GM19324 (cell line): ENCODE measurements around the gene EPDR1.
"Not testable (repeated sequence)": the region's sequence is repeated elsewhere in the genome, so short reads cannot be mapped to it uniquely, and the experiment has no call there.

Experiments used
- ATAC-seq: cut with Tn5 transposase; IDR thresholded peaks from one replicate; pipeline ENCODE4 v1.9.1; 2021; ENCODE audit warnings: mild to moderate bottlenecking, moderate library complexity; ENCODE audit not compliant: unreplicated experiment, low FRiP score

The EPDR1 gene

DNA sequence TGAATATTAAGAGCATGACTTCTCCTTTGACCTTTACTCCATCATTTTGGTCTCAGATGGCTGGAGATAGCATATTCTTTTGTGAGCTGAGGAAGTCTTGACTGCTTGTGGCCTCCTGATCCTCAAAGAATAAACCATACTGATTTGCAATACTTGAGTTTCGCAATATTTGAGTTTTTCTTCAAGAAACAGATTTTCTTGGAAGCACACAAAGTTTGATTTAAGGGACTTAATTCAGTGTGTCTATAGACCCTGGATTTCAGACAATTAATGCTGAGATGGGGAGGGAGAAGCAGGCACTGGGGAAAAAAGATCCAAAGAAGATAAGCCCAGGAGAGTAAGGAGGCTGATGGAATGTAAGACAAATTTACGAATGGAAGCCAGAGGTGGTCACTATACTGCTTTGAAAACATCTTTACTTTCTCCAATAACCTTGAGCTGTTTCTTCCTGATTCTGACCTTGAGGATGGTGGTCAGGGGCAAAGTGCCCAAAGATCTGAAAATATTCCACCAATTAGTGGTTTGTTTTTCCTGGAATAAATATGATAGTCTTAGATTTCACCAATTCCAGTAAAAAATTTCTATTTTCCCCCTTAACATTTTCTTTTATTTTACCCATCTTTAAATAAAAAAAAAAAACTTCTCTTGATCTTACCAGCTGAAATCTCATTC lies 7.5 kb downstream of the EPDR1 start:
- no peak for ATAC-seq

DNA sequence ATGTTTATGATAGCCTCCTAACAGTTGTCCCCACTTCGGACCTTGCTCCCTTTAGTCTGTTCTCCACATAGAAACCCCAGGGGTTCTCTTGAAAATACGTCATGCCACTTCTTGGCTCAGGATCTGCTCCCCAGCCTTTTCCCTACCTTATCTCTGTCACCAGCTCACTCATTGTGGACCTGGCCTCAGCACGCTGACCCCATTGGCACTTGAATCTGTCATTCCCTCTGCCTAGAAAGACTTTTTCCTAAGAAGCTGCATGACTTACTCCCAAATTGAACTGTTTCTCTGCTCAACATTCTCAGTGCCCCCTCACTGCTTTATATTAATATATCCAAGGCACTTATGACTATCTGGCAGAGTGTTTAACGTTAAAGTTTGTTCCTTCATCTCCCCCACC lies 8.4 kb downstream of the EPDR1 start:
- ATAC-seq, result no peak

DNA sequence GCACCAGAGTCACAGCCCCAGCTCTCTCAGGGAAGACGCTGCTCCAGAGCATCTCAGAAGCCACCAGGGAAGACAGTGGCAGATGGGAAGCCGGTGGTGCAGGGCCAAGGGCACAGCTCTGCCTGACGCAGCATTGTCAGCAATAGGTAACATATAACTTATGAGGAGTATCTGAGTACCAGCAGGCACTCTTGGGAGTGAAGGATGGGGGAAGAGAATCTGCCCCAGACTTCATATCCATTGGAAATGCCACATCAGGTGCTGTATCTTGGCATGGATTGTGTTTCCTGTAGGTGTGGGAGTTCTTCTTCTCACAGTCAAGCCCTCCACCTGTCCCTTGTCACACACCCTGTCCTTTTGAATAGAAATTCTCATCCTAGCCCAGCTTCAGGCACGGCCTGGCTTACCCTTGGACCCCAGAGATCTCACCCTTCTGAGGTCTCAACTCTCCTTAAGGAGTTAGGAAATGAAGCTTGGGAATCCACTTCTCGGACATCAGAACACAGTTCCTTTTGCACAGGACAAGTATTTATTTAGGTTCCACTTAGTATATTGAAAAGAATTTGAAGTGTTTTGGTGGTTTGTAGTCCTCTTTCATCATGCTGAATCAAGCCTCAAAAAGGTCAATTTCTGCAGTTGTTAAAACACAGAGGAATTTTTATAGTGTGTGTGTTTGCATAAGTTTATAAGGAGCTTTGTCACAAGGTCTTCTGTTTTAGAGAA lies 9.9 kb downstream of the EPDR1 start:
- no peak for ATAC-seq

DNA sequence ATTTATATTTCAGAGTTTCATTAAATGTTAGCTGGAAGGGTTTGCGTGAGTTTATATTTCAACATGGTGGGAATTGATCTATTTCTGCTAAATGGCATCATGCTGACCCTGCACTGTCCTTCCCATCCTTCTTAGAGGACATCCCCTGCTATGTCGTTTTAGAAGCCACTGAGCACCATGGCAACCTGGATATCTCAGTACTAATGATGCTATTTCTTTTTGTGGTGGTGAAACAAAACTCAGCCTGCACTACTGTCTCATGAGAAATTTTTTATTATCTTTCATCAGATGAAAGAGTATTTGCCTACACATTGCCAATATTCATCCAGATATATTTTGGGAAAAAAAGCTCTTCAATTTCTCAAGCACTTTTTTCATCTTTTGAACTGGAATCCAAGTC lies 12.1 kb downstream of the EPDR1 start:
- no peak for ATAC-seq

DNA sequence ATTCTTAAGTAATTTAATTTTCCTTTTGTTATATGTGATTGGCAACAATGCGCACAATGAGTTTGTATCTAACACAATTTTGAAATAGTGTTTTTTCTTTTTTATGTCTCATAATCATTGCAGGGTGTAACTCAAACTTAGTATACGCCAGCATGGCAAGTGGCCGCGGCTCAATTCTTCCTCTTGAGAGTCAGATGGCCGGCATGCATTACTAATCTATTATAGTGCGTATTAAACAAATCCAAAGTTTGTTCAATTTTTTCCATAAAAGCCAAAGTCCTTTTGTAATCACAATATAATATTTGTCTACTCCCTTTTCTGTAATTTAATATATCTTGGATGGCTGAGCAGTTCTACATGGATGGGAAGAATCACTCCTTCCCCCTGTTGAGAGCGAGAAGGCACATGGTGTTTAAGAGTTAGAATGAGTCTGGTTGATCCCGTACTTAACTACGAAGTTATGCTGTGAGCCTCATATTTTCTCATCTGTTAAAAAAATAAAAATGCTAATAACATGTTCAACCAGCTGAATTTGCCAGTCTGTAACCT lies 12.7 kb downstream of the EPDR1 start:
- ATAC-seq, result no peak

DNA sequence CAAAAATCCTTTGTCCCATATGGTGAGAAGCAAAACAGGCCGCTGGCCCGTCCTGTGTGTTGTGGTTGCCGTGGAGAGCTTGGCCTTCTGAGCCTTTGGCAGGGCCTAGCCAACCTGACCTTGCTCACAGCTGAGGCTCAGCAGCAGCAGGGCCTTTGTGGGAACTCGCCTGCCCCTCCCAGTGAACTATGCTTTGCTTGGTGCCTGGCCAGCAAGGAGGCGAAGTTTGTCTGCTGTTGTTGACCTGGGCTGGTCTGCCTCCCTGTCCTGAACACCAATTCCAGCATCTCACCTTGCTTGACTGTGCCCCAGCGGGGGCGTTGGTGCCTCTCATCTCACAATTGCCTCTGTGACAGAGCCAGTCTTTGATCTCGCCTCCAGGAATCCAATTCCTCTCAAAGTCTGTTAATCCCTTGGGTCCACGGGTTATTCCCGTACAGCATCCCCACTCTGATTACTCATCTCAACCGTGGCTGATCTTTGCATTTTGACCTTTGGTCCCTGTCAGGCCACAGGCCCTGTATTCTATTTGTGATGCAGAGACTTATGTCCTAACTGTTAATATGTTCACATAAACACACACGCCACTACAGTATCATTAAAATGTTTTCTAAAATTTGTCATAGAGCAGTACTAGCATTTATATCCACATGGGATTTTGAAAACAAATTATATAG lies 22.6 kb downstream of the EPDR1 start:
- peak; percentile 54 for ATAC-seq

DNA sequence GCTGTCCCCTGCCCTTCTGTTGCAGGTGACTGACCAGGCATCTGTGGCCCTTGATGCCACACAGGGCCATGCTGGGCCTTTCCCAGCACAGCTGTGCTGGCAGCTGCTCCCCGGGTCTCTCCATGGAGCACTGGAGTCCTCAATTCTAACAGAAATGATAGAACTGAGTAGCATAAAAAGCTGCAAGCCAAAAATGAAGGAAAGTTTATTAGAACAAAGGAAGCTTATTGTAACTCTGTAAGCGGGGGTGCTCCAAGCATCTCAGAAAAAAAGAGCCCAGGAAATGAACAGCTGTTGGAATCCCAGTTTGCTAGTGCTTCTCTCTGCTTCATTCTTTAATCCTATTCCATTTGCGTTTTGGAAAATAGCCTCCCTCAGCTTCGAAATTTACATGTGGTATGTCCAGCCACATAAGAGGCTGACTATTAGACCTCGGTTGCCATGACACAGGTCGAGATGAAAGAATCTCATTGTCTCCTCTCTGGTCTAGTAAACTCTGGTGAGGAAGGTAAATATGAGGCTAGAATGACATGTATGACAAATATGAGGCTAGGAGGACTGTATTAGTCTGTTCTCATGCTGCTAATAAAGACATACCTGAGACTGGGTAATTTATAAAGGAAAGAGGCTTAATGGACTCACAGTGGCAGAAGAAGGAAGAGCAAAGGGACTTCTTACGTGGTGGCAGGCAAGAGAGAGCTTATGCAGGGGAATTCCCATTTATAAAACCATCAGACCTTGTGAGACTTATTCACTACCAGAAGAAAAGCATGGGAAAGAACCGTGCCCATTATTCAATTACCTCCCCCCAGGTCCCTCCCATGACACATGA lies 23.7 kb downstream of the EPDR1 start:
- no peak for ATAC-seq

DNA sequence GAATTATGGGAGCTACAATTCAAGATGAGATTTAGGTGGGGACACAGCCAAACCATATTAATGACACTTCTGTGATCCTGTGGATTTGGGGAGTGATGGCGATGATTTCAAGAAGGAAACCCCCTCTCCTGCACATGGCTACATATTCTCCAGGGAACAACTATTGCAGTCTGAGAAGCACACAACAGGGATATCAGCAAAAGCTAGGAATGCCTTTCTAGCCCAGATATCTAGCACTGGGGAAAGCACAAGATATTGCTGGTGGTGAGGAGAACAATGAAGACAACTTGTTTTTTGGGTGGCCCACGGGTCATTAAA lies 24.3 kb downstream of the EPDR1 start:
- no peak for ATAC-seq

DNA sequence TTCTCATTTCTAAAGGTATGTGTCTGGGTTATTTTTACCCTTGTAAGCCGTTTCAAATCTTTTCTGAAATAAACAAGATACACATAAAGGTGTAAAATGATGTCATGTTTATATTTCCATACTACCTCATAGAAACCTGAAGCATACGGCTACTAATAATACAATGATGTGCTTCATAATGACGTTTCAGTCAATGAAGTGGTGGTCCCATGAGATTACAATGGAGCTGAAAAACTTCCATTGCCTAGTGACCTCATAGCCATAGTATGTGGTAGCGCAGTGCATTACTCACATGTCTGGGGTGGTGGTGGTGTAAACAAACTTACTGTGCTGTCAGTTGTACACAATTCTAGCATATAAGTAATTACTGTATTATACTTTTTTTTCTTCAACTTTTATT lies 24.9 kb downstream of the EPDR1 start:
- no peak for ATAC-seq

DNA sequence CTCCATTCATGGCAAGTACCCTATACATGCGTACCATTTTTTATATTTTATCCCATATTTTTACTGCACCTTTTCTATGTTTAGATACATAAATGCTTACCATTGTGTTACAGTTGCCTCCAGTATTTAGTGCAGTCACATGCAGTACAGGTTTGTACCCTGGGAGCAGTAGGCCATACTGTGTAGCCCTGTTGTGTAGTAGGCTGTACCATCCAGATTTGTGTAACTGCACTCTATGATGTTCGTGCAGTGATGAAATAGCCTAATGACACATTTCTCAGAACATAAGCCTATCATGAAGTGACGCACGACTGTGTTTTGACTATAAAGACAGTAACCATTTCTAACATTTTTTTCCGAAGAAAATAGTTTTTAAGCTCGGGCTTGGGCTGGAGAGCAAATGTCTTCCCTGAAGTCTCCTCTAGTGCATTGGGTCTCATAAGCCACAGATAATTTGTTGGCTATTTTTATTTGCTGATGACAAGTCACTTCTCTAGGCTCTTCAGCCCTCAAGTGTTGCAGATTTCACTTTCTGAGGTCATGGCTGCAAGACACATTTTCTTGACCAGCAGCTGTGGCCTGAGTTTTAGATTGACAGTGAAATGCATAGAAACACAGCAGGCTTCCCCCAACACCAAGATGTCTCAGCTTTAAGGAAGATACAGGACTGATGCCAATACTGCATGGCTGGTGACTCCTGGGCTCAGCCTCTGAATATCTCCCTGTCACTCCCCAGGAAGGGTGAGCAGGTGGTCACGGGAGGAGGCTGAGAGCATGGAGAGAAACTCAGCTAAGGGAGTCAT lies 26.9 kb downstream of the EPDR1 start:
- no peak for ATAC-seq

DNA sequence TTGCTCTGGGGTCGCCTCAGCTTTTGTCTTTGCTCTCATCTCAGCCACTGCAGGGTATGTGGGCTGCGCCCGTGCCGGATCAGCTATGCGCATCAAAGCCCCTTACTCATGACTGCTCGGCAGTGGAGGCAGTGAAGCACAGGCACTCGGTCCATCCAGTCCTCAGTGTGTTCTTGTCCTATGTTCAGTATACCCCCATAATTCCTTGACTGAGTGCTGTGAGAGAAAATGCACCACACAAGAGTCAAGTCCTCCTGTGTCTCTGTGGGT lies 27.4 kb downstream of the EPDR1 start:
- ATAC-seq, result no peak

DNA sequence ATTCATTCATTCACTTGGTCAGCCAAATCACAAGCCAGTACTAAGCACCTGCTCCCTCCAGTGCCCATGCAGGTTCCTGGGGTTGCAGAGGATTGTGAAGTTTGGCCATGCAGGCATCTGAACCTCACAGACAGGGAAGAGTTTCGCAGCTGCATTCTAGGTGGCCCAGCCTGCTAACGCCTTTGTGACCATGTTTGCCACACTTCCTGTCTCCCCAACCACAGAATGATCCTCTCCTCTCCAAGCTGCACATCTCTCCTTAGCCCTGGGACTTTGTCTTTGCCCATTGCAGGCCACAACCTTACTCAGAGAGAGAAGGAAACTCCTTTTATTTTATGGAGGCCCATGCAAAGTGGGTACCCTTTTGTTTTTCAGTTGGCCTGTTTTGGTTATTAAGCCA lies 31.8 kb downstream of the EPDR1 start:
- ATAC-seq, result no peak

DNA sequence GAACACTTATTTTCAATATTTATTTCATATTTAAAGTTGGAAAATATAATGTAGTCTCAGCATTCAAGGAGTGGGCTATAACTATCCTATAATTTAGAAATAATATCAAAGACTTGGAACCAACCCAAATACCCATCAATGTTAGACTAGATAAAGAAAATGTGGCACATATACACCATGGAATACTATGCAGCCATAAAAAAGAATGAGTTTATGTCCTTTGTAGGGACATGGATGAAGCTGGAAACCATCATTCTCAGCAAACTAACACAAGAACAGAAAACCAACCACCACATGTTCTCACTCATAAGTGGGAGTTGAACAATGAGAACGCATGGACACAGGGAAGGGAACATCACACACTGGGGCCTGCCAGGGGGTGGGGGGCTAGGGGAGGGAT lies 33.8 kb downstream of the EPDR1 start:
- ATAC-seq, result not testable (repeated sequence)

DNA sequence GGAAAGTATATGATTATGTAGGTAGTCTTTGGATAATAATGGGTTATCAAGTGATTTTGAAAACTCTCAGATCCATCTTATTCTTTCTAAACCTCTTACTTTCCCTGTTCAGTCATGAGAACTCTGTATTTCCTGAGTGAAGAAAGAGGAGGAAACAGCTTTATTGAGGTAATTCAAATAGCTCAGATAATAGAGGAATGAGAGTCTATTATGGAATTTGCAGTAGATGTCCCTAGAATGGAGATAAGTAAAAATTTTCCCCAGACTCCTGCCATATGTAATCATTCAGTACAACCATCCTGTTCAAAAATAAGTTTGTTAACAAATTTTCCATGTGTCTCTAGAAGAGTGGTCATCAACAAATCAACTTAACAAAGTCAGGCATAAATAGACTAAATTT lies 36.4 kb downstream of the EPDR1 start:
- no peak for ATAC-seq

DNA sequence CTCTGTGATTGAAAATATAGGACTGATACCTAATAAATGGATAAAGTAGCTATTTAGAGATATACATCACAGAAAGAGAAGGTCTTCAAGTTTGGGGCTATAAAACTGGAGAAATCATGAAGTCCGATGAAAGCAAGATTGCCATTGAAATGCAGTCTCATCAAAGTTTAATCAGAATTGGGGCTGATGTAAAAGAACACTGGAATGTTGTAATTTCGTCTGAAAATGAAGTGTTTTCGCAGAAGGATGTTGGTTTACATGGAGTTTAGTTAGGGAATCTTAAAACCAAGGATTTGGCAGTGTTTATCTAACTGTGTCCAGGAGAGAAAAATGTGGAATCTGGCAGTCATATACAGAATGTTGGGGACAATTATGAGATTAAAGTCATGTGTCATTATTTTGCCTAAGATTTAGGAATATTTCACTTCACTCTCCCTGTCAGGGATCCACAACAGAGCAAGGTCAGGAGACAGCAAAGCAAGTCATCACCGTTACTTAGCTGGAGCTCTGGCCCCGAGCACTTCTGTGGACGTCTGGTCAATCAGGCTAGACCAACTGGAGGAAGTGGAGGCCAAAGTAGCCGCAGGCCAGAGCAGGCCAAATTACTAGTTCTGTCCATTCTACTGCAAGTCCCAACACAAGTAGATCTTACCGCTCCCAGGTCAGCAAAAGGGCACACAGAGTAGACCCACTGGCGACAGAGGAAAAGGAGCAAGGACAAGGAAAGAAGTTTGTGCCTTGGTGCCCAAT lies 37.0 kb downstream of the EPDR1 start:
- ATAC-seq, result no peak

DNA sequence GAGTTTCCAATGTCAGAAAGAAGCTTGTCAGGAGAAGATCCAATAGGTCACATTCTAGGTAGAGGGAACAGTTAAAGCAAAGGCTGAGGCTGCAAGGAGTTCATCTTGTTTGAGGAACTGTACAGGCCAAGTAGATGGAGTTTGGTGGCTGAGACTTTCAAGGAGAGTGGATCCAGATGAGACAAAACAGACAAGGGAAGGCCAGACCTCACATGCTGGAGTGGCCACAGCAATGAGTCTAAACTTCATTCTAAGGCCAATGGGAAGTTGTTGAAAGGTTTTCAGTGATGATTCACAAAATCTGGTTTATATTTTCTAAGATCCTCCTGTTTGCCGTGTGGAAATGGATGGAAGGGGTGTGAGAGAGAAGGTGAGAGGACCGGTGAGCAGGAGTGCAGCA lies 40.0 kb downstream of the EPDR1 start:
- ATAC-seq, result no peak

DNA sequence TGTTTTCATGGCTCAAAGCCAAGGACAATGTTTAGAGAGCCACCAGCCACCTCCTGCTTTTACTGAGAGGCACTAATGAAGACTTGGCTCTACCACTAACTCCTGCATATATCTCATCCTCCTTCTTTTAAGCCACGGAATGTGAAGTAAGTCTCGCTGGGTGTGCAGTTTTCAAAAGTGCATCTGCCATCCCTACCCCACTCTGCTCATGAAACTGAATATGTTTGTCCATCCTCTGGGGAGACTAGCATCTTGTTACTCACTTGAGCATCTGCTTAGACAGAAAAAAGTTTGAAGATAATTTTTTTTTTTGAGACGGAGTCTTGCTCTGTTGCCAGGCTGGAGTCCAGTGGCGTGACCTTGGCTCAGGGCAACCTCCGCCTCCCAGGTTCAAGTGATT lies 40.8 kb downstream of the EPDR1 start:
- ATAC-seq, result no peak

DNA sequence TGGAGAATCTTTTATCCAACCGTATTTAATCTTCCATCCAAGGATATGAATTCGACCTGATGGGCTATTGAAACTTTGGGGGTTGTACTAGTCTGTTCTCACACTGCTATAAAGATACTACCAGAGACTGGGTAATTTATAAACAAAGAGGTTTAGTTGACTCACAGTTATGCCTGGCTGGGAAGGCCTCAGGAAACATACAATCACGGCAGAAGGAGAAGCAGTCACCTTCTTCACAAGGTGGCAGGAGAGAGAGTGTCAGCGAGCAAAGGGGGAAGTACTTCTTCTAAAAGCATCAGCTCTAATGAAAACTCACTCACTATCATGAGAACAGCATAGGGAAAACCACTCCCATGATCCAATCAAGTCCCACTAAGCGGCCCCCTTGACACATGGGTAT lies 43.8 kb downstream of the EPDR1 start:
- ATAC-seq, result no peak

DNA sequence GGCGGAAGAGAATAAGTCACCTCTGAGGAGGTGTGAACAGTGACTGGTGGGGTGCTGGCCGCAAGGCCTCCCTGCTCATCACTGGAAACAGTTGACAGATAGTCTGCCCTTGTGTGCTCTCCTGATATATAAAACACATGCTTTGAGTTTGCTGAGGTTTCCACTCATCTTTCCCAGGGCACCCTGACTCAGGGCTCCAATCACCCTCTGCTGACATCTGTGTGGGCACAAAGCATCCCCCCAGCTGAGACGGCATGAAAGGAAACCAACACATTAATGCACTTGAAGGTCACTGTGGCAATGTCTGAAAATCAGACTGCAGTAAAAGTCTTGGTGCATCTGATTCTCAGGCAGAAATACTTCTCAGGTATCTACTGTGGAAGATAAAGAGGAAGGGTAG lies 49.8 kb downstream of the EPDR1 start:
- no peak for ATAC-seq

DNA sequence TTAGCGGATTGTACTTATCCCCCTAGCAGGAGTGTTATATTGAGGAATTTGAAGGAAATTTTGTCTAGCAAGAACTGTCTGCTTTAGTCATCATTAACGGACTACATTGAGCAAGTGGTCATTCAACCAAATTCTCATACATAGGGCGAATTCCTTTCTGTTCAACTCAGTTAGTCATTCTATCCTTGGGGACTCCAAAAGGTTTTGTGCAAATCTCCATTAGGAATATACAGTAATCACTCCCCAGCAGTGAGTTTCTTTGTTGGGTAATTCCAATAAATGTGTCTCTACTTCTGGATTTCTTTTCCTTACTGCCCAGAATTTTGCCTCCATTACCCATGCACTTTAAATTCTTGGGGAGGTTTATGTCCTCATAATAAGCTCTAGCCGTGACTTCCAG lies 51.1 kb downstream of the EPDR1 start:
- ATAC-seq, result no peak
